ENCODE measurements around the gene SORCS2.

DNA sequence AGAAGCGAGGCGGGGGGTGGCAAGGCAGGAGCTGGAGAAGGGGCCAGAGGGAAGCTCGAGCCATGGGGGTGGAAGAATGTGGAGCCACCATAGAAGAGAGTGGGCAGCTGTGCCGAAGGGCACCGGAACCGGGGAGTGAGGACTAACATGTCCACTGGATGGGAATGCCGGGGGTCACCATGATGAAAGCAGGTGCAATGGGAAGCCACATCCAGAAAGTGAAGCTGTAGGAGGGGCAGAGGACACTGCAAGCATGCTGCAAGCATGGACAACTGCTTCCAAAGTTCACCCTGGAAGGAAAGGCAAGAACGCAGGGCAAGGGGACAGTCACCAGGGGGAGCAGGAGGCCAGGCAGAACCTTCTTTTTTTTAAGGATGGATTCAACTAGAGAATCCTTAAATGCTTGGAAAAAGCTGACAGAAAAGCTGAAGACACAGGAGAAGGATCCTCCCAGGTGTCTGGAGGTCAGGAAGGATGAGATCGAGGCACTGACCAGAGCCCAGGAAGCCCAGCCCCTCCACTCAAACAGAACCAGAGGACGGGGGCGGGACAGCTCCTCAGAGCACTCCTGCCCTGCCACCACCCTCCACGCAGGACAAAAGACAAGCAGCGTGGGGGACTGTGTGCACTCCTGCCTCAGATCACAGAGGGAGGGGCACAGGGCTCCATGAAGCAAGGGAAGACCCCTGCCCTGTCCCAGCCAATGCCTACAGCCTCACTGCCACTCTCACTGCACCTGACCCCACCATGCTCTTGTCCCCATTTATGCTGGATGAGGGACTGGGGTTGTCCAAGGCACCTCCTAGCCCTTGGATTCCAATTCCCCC lies 578.1 kb downstream of the SORCS2 start:
- TF ChIP-seq, protein P1, sequence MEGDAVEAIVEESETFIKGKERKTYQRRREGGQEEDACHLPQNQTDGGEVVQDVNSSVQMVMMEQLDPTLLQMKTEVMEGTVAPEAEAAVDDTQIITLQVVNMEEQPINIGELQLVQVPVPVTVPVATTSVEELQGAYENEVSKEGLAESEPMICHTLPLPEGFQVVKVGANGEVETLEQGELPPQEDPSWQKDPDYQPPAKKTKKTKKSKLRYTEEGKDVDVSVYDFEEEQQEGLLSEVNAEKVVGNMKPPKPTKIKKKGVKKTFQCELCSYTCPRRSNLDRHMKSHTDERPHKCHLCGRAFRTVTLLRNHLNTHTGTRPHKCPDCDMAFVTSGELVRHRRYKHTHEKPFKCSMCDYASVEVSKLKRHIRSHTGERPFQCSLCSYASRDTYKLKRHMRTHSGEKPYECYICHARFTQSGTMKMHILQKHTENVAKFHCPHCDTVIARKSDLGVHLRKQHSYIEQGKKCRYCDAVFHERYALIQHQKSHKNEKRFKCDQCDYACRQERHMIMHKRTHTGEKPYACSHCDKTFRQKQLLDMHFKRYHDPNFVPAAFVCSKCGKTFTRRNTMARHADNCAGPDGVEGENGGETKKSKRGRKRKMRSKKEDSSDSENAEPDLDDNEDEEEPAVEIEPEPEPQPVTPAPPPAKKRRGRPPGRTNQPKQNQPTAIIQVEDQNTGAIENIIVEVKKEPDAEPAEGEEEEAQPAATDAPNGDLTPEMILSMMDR (IDR thresholded peaks at IDR 0.05; ENCODE audit: low read depth, low read length) = peak; percentile 66
- TF ChIP-seq POLR2A (IDR thresholded peaks at IDR 0.05; ENCODE audit: extremely low read depth, insufficient read length) = no peak
